ACHN (cell line): ENCODE measurements around the gene TGM3.

Source experiments
- DNase-seq: peaks from one replicate; pipeline ENCODE4 v3.0.0-alpha.2; 2015
- in situ Hi-C: cut with HindIII; loops from 2 replicates; pipeline ENCODE4 v1.10.0; 2017; ENCODE audit warnings: low sequenced_read_pairs, low pct_ligation_motif_present, low pct_unique_long_range_greater_than_20kb

The TGM3 gene

DNA sequence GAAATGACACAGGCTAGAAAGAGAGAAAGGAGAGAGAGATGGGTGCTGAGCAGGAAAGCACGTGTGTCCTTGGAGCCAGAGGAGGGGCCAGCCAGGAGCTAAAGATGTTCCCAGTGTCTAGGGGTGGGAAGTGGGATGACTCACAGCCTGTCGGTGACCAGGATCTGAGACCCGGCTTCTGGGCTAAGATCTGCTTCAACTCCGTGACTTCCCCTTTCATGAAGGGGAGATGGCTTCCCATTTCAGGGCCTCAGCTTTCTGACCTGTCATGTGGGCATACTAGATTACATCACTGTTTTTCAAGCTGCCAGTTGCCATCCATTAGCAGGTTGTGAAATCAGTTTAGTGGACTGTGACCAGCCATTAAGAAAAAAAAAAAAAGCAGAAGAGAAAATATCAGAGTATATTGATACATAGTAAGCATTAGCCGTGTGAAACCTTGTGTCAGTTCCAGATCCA is 5.4 kb downstream of the TGM3 start:
- DNase-seq: no peak
- in situ Hi-C loops: no loop called here

DNA sequence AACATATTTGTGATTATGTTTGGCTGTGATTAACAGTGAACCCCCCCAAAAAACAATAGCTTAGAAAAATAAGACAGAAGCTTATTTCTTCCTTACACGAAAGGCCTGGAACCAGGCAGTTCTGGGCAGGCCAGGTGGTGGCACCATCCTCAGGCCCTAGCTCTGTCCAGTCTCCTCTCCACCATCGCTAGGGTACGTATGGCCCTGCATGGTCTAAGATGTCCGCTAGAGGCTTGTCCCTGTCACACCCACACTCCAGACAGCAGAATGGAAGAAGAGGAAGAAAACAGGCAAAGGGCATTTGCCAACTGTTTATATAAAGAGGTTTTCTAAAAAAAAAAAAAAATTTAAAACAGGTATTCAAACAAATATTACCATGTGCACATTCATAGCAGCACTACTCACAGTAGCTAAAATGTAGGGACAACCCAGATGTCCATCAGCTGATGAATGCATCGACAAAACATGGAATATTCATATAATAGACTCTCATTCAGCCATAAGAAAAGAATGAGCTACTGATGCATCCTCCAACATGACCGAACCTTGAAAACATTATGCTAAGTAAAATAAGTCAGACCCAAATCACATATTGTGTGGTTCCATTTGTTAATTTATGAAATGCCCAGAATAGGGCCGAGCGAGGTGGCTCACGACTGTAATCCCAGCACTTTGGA is 6.7 kb downstream of the TGM3 start:
- no peak for DNase-seq
- in situ Hi-C loops: no loop called here

DNA sequence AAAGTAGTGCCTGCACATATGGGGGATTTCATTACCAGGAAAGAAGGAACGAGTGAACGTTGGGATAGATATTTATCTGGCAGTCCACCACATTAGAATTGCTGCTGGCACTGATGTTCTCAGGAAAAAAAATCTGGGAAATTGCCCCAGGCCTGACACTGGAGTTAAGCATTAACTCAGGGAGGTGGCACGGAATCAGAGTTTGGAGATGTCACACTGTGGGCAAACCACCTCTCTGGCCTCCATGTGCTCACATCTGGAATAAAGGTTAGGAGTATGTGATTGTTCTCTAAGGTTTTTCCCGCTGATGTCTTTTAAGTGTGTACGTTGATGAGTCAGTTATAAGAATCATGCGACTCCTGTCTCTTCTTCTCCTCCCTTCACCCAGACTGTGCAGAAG is 7.9 kb downstream of the TGM3 start:
- in situ Hi-C loops: no loop called here
- no peak for DNase-seq

DNA sequence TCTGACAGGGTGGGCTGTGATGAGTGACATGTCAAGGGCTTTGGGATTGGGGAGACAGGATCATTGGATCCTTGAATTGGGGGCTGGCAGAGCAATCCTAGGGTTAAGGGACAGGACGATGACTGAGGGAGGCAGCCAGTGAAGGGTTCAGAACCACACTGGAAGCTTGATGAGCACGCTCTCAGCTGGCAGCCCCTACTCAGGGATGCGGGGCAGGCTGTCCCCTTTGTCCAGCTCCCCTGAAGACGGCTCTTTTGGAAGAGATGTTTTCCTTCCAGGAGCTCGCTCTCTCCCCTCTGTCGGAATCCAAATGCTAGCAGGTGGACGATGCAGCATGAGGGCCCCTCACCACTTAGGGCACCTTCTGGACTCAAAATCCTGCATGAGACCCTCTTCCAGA is 8.4 kb downstream of the TGM3 start:
- in situ Hi-C loops: no loop called here
- no peak for DNase-seq

DNA sequence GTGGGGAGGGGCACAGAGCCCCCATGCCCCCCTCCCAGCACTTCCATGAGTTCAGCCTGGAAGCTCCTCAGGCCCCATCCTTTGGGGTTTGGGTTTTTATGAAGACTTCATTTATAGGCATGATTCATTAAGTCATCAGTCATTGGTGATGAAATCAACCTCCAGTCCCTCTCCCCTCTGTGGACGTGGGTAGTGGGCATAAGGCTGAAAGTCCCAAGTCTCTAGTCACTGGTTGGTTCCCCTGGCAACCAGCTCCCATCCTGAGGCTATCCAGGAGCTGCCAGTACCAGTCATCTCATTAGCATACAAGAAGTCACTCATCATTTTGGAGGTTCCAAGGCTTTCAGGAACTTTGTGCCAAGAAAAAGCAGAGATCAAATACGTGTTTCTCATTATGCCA is 9.2 kb downstream of the TGM3 start:
- in situ Hi-C loops: no loop called here
- DNase-seq: no peak

DNA sequence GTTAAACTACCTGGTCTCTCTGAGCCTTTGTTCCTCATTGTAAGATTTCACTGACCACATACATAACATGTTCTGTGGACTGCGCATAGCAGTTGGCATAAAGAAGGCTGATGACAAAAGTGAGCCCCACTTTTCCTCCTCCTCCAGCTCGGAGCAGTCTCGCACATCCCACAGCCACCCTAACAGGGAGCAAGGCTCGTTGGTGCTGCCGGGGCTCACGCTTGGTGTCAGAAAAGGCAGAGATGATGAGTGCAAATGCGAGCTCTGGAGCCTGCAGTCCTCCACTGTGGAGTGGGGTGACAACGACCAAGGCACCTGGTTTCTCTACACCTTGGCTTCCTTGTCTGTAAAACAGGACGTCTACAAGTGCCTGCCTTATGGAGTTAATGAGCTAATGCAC is 9.7 kb downstream of the TGM3 start:
- DNase-seq: no peak
- in situ Hi-C loops: no loop called here

DNA sequence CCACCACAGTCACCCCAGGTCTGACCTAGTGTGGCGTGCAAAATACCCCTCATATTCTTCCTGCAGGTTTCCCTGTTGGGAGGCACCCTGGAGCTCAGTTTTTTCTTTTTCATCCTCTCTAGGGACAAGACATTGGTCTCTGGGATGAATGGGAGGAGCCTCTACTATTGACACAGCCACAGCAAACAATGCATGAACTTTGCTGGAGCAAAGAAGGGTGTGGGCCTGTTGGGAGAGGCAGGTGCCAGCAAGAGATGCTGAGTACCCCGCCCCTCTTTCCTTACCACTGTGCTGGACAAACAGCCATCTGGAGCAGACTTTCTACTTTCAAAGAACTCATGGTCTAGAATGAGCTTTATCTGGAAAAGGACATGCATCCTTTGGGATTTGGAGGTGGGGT is 10.1 kb downstream of the TGM3 start:
- in situ Hi-C loops: no loop called here
- DNase-seq: no peak

DNA sequence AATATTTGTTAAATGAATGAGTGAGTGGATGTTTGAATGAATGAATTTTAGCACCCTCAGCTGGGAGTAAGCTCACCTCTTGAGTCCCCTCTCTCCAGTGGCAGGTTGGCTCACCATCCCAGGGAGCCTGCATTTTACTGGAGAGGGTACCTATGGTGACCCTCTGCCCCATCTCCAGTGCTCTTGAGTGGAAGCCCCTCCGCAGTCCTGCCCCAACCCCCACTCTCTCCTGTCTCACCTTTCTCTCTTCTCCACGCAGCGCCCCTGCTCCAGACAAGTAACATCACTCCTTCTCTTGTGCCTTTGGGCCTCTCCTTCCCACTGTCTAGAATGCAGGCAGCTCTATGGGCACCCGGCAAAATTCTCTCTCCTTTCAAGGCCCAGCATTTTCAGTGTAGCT is 11.3 kb downstream of the TGM3 start:
- in situ Hi-C loops: no loop called here
- no peak for DNase-seq

DNA sequence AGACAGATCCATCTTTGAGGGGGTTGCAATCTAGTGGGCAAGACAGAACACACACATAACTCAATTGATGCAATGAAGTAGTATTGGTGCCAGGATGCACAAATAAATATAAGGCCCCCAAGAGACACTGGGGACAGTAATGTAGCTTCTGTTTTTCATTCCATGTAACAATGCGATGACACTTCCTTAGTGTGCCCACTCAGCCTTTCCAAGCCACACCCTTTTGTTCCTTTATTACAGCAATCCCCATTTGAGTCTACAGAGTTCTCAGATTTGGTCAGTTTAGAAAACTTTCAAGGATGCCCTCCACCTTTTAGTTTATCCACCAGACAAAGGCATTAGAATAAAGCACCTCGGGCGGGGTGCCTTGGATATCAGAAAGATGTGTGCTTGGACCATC is 15.5 kb downstream of the TGM3 start:
- no peak for DNase-seq
- in situ Hi-C loops: no loop called here

DNA sequence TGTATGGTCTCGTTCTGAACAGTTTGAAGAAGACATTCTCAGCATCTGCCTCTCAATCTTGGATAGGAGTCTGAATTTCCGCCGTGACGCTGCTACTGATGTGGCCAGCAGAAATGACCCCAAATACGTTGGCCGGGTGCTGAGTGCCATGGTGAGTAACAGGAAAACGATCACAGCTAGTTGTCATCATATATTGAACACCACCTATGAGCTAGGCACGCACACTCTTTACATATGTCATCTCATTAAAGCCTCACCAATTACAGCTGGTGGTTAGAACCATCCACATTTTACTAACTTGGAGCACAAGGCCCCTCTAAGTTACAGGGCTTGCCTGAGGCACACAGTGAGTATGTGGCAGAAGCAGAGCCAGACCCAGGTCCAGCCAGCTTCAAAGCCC is 17.1 kb downstream of the TGM3 start:
- no peak for DNase-seq
- in situ Hi-C loops: no loop called here

DNA sequence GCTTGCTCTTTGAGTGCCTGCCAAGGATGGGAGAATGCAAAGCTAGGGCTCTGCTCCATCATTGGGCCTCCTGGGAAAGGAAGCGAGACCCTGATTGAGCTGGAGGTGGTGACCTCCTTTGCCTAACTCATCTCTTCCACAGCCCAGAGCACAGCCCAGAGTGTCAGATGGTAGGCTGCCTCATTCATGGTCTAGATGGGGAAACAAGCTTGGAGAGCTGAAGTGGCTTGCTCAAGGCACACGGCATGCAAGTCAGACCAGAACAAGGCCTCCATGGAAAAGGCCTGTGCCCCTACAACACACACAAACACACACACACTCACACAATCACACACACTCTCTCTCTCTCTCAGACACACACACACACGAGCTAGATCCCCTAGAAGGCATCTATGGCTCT is 17.5 kb downstream of the TGM3 start:
- in situ Hi-C loops: no loop called here

DNA sequence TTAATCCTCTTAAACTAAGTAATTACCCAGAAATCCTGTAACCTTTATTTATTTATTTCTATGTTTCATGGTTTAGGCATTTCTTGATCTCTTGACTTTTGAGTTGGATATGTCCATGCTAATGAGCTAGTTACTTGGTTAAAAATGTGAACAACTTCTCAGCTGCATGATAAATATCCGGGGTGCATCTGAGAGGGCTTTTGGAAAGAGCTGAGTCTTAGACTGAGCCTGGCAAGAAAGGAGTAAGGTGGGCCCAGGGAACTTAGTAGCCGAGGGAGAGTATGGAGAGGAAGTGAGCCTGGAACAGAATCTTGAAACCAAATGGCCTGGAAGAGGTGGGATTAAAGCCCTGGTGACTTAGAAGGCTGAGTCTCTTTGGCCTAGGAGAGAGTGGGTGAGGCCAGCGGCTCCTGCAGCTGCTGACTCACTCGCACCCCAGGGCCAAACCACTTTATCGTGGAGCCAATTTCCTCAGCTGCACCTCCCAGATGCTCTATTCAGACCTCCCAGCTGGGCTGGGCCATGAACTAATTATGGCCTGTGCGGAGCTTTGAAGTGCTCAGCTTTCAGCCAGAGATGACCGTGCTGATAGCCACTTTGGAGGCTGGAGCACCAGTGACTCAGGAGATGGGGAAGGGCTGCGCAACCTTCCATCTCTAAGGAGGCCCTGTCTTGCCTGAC is 19.1 kb downstream of the TGM3 start:
- no peak for DNase-seq
- in situ Hi-C loops: no loop called here

More for the DNA sequence above, 17.5 kb downstream of the TGM3 start:
- no peak for DNase-seq

DNA sequence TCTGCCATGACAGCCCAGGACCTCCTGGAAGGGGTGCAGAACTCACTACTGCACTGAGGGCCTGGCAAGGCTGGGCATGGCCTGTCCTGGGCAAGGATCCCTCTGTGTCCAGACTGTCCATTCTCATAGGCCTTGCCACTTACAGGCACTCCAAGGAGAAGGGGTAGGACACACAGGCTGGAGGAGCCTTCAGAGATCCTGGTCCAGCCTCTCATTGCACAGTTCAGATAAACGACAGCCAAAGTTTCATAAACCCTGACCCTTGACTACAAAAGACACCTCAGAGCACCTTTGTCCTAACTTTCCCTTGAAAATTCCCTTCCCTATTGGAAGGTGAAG is 19.6 kb downstream of the TGM3 start:
- in situ Hi-C loops: no loop called here

DNA sequence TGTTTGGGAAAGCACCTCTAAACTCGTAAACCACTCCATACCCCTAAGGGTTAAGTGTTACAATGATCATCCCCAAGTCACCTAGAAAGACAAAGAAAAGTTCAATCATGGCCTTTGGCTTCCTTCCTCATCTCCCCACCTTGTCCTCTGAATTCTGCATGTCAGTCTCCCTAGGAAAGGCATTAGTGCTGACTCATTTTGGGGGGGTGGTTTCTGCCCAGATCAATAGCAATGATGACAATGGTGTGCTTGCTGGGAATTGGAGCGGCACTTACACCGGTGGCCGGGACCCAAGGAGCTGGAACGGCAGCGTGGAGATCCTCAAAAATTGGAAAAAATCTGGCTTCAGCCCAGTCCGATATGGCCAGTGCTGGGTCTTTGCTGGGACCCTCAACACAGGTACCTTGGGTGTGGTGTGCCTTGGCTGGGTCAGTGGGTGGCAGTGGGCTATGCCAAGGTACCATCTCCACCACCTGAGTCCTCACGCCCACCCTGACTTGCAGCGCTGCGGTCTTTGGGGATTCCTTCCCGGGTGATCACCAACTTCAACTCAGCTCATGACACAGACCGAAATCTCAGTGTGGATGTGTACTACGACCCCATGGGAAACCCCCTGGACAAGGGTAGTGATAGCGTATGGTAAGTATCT is 21.2 kb downstream of the TGM3 start:
- in situ Hi-C loops: no loop called here
- DNase-seq: no peak

More for the DNA sequence above, 19.6 kb downstream of the TGM3 start:
- DNase-seq: no peak

DNA sequence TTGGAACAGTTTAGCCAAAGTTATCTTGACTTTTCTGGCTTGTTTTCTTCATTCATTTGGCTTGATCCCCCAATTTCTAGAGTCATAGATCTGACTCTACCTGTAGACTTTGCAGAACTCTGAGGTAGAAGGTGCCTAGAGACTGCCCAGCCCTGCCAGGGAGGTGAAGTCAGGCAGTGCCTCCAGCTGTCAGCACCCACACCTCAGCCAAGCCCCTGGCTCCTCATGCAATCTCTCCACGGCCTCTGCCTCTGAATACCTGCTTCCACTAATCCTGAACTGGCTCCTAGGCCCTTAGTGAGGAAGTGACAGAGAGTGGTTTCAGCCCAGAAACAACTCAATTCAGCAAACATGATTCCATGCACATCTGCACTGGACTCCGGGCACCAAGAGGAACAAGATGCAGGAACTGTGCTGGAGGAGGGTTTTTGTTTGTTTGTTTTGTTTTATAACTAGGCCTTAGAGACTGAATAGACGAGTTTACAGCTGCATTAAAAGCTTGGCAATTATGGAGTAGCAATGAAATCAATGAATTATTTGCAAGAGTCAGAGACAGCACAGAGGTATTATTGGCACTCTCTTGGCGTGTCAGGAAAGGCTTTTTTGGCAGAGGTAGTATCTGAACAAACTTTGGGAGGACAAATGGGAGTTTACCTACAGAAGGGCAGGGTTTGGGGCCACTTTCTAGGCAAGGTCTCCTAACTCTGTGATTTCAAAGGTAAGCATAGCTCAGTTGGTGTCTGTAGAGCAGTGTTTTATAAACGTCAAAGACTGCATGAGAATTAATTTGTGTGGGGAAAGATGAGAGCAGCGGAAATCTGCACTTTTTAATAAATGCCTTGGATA is 25.2 kb downstream of the TGM3 start:
- in situ Hi-C loops: no loop called here
- no peak for DNase-seq

DNA sequence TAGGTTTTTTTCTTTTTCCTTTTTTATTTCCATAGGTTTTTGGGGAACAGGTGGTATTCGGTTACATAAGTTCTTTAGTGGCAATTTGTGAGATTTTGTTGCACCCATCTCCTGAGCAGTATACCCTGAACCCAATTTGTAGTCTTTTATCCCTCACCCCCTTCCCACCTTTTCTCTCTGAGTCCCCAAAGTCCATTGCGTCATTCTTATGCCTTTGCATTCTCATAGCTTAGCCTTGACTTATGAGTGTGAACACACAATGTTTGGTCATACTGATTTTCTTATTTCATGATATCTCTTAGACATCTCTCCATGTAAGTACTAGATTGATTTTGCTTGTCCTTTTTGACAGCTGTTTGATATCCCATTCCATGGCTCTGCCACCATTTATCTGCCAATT is 27.2 kb downstream of the TGM3 start:
- DNase-seq: no peak

DNA sequence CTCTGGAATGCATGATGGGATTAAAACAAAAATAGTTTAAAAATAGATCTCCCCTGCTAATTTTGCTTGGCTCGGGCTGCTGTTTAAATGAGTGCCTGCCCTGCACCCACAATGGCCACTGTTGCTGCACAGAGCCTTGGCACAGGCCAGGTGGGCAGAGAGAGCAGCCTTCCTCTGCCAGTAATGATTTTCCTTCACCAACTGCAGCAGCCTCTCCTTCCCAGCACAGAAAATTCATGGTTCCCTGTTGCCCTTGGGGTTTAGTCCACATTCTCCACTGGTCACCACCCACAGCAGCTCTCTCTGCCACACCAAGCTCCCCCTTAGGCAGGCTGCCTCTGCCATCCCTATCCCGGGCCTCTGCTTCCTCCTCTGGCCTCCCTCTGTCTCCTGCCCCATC is 30.2 kb downstream of the TGM3 start:
- in situ Hi-C loops: no loop called here

More for the DNA sequence above, 27.2 kb downstream of the TGM3 start:
- in situ Hi-C loops: no loop called here

DNA sequence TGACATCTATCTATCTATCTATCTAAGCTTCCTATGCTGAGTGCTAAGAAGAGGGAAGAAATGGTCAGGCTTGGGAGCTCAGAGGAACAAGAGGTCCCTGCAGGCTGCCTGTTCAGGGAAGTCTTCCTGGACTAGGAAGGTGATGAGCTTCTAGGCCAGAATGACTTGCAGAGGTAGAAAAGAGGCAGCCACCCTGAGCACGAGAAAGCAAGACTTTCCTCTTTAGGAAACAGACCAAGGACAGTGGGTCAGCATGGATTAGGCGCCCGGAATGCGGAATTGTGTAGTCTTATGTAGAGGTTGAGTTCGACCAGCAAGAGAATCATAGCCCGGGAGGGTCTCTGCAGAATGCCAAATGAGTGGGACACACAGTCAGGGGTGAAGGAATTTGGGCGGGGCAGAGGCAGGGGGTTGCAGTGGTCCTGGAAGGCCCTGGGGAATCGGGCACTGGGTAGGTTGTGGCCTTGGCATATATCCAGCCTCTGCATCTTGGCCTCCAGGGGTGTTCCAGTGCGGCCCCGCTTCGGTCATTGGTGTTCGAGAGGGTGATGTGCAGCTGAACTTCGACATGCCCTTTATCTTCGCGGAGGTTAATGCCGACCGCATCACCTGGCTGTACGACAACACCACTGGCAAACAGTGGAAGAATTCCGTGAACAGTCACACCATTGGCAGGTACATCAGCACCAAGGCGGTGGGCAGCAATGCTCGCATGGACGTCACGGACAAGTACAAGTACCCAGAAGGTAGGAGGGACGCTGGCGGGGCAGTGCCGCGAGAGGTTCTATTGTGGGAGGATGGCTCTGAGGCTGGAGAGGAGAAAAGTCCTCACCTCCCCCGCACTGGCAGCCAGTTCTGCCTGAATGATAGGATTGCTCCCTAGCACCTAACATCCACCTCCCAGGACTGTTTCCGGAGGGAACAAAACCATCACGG is 32.1 kb downstream of the TGM3 start:
- in situ Hi-C loops: no loop called here
- DNase-seq: no peak

More for the DNA sequence above, 30.2 kb downstream of the TGM3 start:
- DNase-seq: no peak
